ENCODE data around the gene HSH2D.
A peak's percentile ranks its signal among the peaks of the same experiment; 100 is the strongest.

The HSH2D gene

GRCh38 chr19:16111909-16112752, 31.4 kb upstream of the HSH2D start:
- TF ChIP-seq CTCF (conservative IDR thresholded peaks at IDR 0.05; ENCODE audit: low read depth): no peak
- POLR2A ChIA-PET (ENCODE audit: low non-redundant PET): no interaction called here
- CTCF ChIA-PET: interaction anchor here (0.6 kb wide), 1 partner anchor 14 kb away, joined by 3 read pairs; no protein-coding TSS in a partner anchor
- DNase-seq (ENCODE audit: low spot score): no peak
- H3K27ac ChIP-seq: peak overlapping the region; percentile 84

- ChIA-PET CTCF (no interaction called here), POLR2A (ENCODE audit: low non-redundant PET) (no interaction called here)
- H3K27ac ChIP-seq: peak overlapping the region; percentile 84
- no peak for TF ChIP-seq CTCF (conservative IDR thresholded peaks at IDR 0.05; ENCODE audit: low read depth)
- DNase-seq (ENCODE audit: low spot score): no peak
Observed at GRCh38 chr19:16112778-16113177, 30.7 kb upstream of the HSH2D start.

GRCh38 chr19:16113727-16114126, 29.8 kb upstream of the HSH2D start:
- no peak for DNase-seq (ENCODE audit: low spot score)
- CTCF ChIA-PET: no interaction called here
- POLR2A ChIA-PET (ENCODE audit: low non-redundant PET): no interaction called here
- peak overlapping the region; percentile 84 for H3K27ac ChIP-seq
- TF ChIP-seq CTCF (conservative IDR thresholded peaks at IDR 0.05; ENCODE audit: low read depth): no peak

GRCh38 chr19:16115301-16116039, 28.0 kb upstream of the HSH2D start:
- CTCF ChIA-PET: no interaction called here
- POLR2A ChIA-PET (ENCODE audit: low non-redundant PET): no interaction called here
- TF ChIP-seq CTCF (conservative IDR thresholded peaks at IDR 0.05; ENCODE audit: low read depth): no peak
- DNase-seq (ENCODE audit: low spot score): no peak
- peak overlapping the region; percentile 8 for H3K27ac ChIP-seq

- CTCF ChIA-PET: no interaction called here
- no peak for TF ChIP-seq CTCF (conservative IDR thresholded peaks at IDR 0.05; ENCODE audit: low read depth)
- no peak for DNase-seq (ENCODE audit: low spot score)
- POLR2A ChIA-PET (ENCODE audit: low non-redundant PET): no interaction called here
- peak overlapping the region; percentile 8 for H3K27ac ChIP-seq
Observed at GRCh38 chr19:16116067-16116466, 27.4 kb upstream of the HSH2D start.

- H3K27ac ChIP-seq: peak overlapping the region; percentile 12
- DNase-seq (ENCODE audit: low spot score): no peak
- ChIA-PET POLR2A (ENCODE audit: low non-redundant PET) (no interaction called here), CTCF (no interaction called here)
- TF ChIP-seq CTCF (conservative IDR thresholded peaks at IDR 0.05; ENCODE audit: low read depth): no peak
Observed at GRCh38 chr19:16117594-16118033, 25.9 kb upstream of the HSH2D start.
